ENCODE data around the gene CD22. TPM values are rescaled to one million over a fixed set of nuclear protein-coding genes. Genes with fewer than 3 reads are reported as not detected.

The CD22 gene
- total RNA-seq, 4 donors from 2014 or later: not detected

GRCh38 chr19:35321291-35321690, 7.7 kb upstream of the CD22 start:
- DNase-seq (ENCODE audit: low spot score in 2 of 2): no peak
- TF ChIP-seq POLR2AphosphoS5 (IDR thresholded peaks at IDR 0.05) (no peak), CTCF (IDR thresholded peaks at IDR 0.05) (no peak)
- Histone ChIP-seq H3K27ac (no peak overlapping the region), H3K4me1 (peaks cover 13% of the 10 kb centered on the region), H3K9me3 (no peaks in the 10 kb centered on the region), H3K36me3 (no peaks in the 10 kb centered on the region), H3K27me3 (no peaks in the 10 kb centered on the region), H3K4me3 (no peak overlapping the region)
- WGBS: 85% methylated on average over 2 of the region's 2 CpGs

- H3K9me3 ChIP-seq: no peaks in the 10 kb centered on the region
- no peak overlapping the region for H3K27ac ChIP-seq
- H3K4me1 ChIP-seq: peaks cover 13% of the 10 kb centered on the region
- no peak for DNase-seq (ENCODE audit: low spot score in 2 of 2)
- H3K36me3 ChIP-seq: no peaks in the 10 kb centered on the region
- no peak for TF ChIP-seq POLR2A (IDR thresholded peaks at IDR 0.05)
- TF ChIP-seq EP300 (IDR thresholded peaks at IDR 0.05): no peak
- TF ChIP-seq CTCF (IDR thresholded peaks at IDR 0.05): no peak
- TF ChIP-seq POLR2AphosphoS5 (IDR thresholded peaks at IDR 0.05): no peak
- WGBS: 92% methylated on average over 9 of the region's 9 CpGs
- no peak overlapping the region for H3K4me3 ChIP-seq
- no peaks in the 10 kb centered on the region for H3K27me3 ChIP-seq
These were observed 7.0 kb upstream of the CD22 start for GRCh38 chr19:35322014-35322413.

- WGBS: 71% methylated on average over 4 of the region's 4 CpGs
- Histone ChIP-seq H3K9me3 (no peaks in the 10 kb centered on the region), H3K4me1 (no peaks in the 10 kb centered on the region), H3K4me3 (no peak overlapping the region), H3K27ac (no peak overlapping the region), H3K36me3 (no peaks in the 10 kb centered on the region), H3K27me3 (peaks cover 17% of the 10 kb centered on the region)
- no peak for TF ChIP-seq POLR2AphosphoS5 (IDR thresholded peaks at IDR 0.05)
- no peak for TF ChIP-seq EP300 (IDR thresholded peaks at IDR 0.05)
- TF ChIP-seq POLR2A (IDR thresholded peaks at IDR 0.05): no peak
- no peak for TF ChIP-seq CTCF (IDR thresholded peaks at IDR 0.05)
- DNase-seq (ENCODE audit: low spot score in 2 of 2): no peak
These were observed 1.3 kb upstream of the CD22 start for GRCh38 chr19:35327642-35328041.

GRCh38 chr19:35329323-35329722, 336 bp downstream of the CD22 start:
- 82% methylated on average over 4 of the region's 4 CpGs for WGBS
- Histone ChIP-seq H3K27me3 (peaks cover 22% of the 10 kb centered on the region), H3K4me3 (no peak overlapping the region), H3K27ac (no peak overlapping the region), H3K4me1 (no peaks in the 10 kb centered on the region), H3K36me3 (no peaks in the 10 kb centered on the region), H3K9me3 (no peaks in the 10 kb centered on the region)
- TF ChIP-seq CTCF (IDR thresholded peaks at IDR 0.05) (no peak), EP300 (IDR thresholded peaks at IDR 0.05) (no peak), POLR2A (IDR thresholded peaks at IDR 0.05) (no peak), POLR2AphosphoS5 (IDR thresholded peaks at IDR 0.05) (no peak)
- no peak for DNase-seq (ENCODE audit: low spot score in 2 of 2)

- TF ChIP-seq EP300 (IDR thresholded peaks at IDR 0.05) (no peak), POLR2A (IDR thresholded peaks at IDR 0.05) (no peak), POLR2AphosphoS5 (IDR thresholded peaks at IDR 0.05) (no peak), CTCF (IDR thresholded peaks at IDR 0.05) (no peak)
- H3K9me3 ChIP-seq: no peaks in the 10 kb centered on the region
- peaks cover 22% of the 10 kb centered on the region for H3K27me3 ChIP-seq
- H3K4me1 ChIP-seq: no peaks in the 10 kb centered on the region
- 66% methylated on average over 7 of the region's 7 CpGs for WGBS
- no peak overlapping the region for H3K4me3 ChIP-seq
- no peak for DNase-seq (ENCODE audit: low spot score in 2 of 2)
- H3K27ac ChIP-seq: no peak overlapping the region
- H3K36me3 ChIP-seq: no peaks in the 10 kb centered on the region
These were observed 1.5 kb downstream of the CD22 start for GRCh38 chr19:35330475-35330874.

Data from suprapubic skin (tissue), 4 donors.